Transverse colon (tissue), 3 donors: ENCODE measurements around the gene TTC28.
"Not testable (repeated sequence)": the region's sequence is repeated elsewhere in the genome, so short reads cannot be mapped to it uniquely, and the experiment has no call there.

Experiments
- POLR2A ChIP-seq: fragments of 450-650 bp; IDR thresholded peaks from one replicate; pipeline ENCODE4 v1.6.1; 2016; ENCODE audit warnings: antibody characterized with exemption, mild to moderate bottlenecking, moderate library complexity
- TF ChIP-seq, protein P1 (sequence below), 5 experiments: fragments of 200-600 bp in 3 of 5; fragments of 450-650 bp in 2 of 5; sonication (generic) in 3 of 5; IDR thresholded peaks; 1 replicate in 2 of 5; 2 replicates in 3 of 5; pipeline ENCODE4 v1.5.1; 2016 to 2017; ENCODE audit warnings: antibody characterized with exemption in 5 of 5, inconsistent platforms in 3 of 5, mild to moderate bottlenecking in 2 of 5, moderate library complexity in 1 of 5

DNA sequence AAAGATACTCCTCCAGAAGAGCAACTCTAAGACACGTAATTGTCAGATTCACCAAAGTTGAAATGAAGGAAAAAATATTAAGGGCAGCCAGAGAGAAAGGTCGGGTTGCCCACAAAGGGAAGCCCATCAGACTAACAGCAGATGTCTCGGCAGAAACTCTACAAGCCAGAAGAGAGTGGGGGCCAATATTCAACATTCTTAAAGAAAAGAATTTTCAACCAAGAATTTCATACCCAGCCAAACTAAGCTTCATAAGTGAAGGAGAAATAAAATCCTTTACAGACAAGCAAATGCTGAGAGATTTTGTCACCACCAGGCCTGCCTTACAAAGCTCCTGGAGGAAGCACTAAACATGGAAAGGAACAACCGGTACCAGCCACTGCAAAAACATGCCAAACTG, 149.1 kb downstream of the TTC28 start:
- not testable (repeated sequence) for TF ChIP-seq POLR2A
- TF ChIP-seq, protein P1, sequence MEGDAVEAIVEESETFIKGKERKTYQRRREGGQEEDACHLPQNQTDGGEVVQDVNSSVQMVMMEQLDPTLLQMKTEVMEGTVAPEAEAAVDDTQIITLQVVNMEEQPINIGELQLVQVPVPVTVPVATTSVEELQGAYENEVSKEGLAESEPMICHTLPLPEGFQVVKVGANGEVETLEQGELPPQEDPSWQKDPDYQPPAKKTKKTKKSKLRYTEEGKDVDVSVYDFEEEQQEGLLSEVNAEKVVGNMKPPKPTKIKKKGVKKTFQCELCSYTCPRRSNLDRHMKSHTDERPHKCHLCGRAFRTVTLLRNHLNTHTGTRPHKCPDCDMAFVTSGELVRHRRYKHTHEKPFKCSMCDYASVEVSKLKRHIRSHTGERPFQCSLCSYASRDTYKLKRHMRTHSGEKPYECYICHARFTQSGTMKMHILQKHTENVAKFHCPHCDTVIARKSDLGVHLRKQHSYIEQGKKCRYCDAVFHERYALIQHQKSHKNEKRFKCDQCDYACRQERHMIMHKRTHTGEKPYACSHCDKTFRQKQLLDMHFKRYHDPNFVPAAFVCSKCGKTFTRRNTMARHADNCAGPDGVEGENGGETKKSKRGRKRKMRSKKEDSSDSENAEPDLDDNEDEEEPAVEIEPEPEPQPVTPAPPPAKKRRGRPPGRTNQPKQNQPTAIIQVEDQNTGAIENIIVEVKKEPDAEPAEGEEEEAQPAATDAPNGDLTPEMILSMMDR (IDR thresholded peaks at IDR 0.05), result not testable (repeated sequence)
